Urothelium cell line (cell line): ENCODE results near the gene CDK12.
A peak's percentile ranks its signal among the peaks of the same experiment; 100 is the strongest.
"Not testable (repeated sequence)": the region's sequence is repeated elsewhere in the genome, so short reads cannot be mapped to it uniquely, and the experiment has no call there.

Experiments used
- DNase-seq: peaks from one replicate; pipeline ENCODE4 v3.0.0; 2011; ENCODE audit warnings: low spot score, mixed read lengths
- FAIRE-seq: peaks from 2 replicates; lab custom pipeline; 2011; peaks lifted over from hg19 to GRCh38; lab: Jason Lieb, UNC

CDK12 gene

GRCh38 chr17:39487946-39488345 is 26.7 kb downstream of the CDK12 start:
- no peak for DNase-seq
- no peak for FAIRE-seq

DNA sequence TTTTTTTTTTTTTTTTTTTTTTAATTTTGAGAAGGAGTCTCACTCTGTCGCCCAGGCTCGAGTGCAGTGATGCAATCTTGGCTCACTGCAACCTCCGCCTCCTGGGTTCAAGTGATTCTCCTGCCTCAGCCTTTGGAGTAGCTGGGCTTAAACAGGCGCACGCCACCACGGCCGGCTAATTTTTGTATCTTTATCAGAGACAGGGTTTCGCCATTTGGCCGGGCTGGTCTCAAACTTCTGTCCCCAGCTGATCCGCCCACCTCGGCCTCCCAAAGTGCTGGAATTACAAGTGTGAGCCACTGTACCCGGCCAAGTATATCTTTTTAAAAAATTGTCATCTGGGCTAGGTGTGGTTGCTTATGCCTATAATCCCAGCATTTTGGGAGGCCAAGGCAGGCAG is 35.6 kb downstream of the CDK12 start:
- not testable (repeated sequence) for DNase-seq, FAIRE-seq

DNA sequence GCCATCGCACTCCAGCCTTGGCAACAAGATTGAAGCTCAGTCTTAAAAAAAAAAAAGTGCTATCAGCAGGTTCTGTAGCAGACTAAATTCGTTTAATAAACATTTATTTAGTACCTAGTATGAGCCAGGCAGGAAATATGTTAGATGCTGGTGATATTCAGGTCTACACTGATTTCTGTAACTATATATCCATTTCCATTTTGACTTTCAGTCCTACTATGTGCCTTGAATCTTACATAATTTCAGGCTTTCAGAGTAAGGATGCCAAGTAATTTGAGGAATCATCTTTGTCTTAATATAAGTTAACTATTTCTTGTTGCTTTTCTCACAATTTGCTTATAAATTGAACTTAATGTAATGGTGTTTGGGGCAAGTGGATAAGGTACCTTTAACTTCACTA is 46.2 kb downstream of the CDK12 start:
- no peak for DNase-seq
- no peak for FAIRE-seq

DNA sequence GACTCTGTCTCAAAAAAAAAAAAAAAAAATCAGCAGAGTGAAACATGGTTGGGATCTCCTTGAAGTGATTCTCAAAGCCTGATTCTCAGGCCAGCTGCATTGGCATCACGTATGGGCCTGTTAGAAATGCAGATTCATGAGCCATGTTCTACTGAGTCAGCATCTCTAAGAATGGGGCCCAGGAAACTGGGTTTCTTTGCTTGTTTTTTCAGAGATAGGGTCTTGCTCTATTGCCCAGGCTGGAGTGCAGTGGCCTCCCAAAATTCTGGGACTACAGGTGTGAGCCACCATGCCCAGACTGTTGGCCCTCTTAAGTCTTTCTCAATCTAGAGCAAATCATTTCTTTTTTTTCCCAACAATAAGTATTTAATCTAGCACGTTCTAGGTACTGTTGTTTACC is 47.7 kb downstream of the CDK12 start:
- DNase-seq, result no peak
- FAIRE-seq, result no peak

DNA sequence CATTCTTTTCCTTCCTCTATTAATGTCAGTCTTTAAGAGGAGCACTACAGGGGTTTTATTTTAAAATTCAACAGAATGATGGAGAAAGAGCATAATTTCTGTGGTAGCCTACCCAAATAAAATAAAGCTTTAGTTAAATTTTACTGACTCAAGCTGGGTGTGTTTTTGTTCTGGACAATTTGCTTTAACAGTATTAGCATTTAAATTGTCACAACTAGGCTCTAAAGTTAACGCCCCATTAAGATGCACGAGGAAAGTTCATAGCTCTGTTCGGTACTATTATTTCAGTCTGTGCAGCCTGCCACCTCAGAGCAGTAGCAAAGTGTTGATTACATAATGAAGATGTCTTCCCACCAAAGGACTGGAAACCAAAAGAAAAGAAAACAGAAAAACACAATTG is 52.0 kb downstream of the CDK12 start:
- FAIRE-seq, result no peak
- DNase-seq, result no peak

GRCh38 chr17:39513915-39514314 is 52.6 kb downstream of the CDK12 start:
- FAIRE-seq (no peak), DNase-seq (no peak)

GRCh38 chr17:39517224-39517623 is 55.9 kb downstream of the CDK12 start:
- DNase-seq, result peak; percentile 14
- FAIRE-seq, result no peak

- DNase-seq (no peak), FAIRE-seq (no peak)
Measured at GRCh38 chr17:39525801-39526506, 64.7 kb downstream of the CDK12 start.

GRCh38 chr17:39527220-39527813 is 66.0 kb downstream of the CDK12 start:
- no peak for DNase-seq
- FAIRE-seq, result no peak

GRCh38 chr17:39529455-39529854 is 68.2 kb downstream of the CDK12 start:
- FAIRE-seq, result no peak
- DNase-seq, result no peak

DNA sequence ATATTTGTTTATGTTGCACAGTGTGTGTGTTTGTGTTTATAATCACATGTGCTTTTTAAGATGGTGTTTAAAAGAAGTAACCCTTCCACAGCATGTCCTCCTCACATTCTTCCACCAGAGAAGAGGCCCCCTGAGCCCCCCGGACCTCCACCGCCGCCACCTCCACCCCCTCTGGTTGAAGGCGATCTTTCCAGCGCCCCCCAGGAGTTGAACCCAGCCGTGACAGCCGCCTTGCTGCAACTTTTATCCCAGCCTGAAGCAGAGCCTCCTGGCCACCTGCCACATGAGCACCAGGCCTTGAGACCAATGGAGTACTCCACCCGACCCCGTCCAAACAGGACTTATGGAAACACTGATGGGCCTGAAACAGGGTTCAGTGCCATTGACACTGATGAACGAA is 69.2 kb downstream of the CDK12 start:
- DNase-seq, result no peak
- FAIRE-seq, result no peak

- FAIRE-seq (no peak), DNase-seq (no peak)
Measured at GRCh38 chr17:39531252-39531651, 70.0 kb downstream of the CDK12 start.

GRCh38 chr17:39533891-39534290 is 72.6 kb downstream of the CDK12 start:
- DNase-seq (no peak), FAIRE-seq (no peak)

DNA sequence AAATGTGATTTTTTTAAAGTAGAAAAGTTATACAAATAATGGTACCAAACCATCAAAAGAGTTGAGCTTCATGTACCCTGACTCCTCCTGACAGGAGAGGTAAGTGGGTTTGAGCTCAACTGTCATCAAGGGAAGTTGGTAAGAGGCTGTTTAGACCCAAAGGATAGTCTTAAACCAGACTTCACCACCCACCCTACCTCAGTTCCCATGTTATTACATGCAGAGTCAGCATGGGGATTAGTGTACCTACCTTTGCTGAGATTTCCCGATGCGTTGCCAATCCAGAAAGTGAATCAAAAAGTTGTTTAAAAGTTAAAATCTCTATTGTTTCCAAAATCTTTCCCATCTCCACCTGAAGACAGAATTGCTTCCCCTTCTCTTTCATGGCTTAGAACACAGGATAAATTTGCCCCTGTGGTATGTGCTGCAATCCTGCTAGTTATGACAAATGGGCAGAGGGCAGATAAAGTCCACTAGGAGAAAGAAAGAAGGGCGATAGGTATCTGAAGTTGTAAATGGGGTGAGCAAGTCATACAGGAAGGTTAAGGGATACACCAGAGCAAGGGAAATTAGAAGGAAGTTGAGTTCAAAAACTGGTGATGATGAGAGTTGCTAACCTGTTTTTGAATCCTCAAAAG is 73.6 kb downstream of the CDK12 start:
- DNase-seq (no peak), FAIRE-seq (no peak)

DNA sequence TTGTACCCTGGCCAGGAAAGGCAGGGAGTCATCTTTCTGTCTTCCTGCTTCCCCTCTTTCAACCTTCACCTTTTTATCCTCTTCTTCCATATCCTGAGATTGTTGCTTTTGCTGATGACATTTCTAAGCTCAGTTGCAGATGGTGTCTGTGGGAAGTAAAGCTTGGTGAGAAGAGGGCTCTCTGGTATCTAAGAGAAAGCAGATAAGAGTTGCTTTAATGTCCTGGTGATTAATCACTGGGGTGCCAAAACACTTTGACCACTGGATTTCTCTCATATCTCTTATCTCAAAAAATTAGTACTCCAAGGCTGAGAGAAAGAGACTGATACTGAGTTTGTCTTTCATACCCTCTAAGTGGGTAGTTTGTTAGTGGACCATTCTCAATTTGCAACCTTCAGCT is 75.2 kb downstream of the CDK12 start:
- DNase-seq (no peak), FAIRE-seq (no peak)

DNA sequence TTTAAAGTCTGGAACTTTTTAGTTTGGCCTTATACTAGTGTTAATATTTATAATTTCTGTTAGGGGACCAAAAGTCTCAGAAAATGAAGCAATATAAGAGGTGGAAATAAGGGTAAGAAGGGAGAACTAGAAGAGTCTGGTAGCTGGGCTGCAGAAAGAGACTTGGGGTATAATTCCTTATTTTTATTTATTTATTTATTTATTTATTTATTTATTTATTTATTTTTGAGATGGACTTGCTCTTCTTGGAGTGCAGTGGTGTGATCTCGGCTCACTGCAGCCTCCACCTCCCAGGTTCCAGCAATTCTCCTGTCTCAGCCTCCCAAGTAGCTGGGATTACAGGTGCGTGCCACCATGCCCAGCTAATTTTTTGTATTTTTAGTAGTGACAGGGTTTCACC is 76.1 kb downstream of the CDK12 start:
- DNase-seq, FAIRE-seq: not testable (repeated sequence)

GRCh38 chr17:39538866-39539265 is 77.6 kb downstream of the CDK12 start:
- FAIRE-seq (no peak), DNase-seq (no peak)

GRCh38 chr17:39540611-39541010 is 79.3 kb downstream of the CDK12 start:
- no peak for DNase-seq
- FAIRE-seq, result no peak

DNA sequence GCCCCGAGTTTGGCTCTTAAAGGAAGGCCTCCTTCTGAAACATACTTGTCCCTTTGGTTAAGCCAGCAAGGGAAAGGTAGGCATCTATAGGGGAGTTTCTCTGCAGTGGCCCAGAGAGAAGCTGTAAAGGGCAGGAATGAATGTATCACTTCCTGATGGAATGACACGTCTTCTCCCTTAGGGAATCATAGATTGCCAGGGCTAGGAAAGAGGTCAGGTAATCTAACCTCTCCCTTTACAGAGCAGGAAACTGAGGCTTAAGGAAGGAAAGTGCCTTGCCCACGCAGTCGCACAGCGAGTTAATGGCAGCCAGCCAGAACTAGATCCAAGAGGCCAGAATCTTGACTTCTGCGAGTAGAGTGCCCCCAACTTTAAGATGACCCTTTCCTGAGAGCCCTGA is 80.4 kb downstream of the CDK12 start:
- FAIRE-seq (no peak), DNase-seq (no peak)

DNA sequence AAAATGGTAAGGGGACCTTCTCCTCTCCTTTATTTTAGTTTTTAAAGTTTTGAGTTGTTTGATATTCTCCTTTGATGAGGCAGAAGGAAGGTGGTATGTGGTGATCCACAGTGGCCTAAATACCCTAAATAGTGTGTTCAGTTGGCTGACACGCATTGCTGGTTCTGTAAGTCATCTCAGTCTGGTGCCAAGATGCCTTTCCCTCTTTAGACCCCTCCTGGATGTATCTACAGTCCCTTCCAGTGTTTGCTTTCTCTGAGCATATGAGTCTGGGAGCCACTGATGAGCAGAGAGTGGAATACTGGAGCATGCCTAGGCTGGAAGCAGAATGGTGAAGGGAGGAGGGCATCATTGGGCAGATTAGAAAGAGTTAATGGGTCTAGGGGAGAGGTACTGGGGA is 81.9 kb downstream of the CDK12 start:
- FAIRE-seq, result no peak
- no peak for DNase-seq

DNA sequence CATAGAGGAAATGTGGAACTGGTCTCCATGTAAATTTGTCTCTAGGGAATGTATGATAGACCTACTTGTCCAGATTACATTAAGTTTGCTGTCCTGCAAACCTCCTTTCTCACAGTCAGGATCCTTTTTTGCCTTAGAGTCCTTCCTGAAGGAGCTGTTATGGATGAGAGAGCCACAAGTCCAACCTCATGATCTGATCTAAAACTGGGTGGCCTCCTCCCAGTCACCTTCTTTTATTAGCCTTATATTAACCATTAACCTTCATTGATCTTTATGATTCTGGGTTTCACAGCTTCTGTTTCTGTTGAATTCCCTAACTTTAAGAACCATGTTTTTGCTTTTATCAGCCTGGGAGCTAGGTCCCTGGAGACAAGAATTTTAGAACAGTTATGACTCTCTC is 82.4 kb downstream of the CDK12 start:
- no peak for DNase-seq
- no peak for FAIRE-seq

DNA sequence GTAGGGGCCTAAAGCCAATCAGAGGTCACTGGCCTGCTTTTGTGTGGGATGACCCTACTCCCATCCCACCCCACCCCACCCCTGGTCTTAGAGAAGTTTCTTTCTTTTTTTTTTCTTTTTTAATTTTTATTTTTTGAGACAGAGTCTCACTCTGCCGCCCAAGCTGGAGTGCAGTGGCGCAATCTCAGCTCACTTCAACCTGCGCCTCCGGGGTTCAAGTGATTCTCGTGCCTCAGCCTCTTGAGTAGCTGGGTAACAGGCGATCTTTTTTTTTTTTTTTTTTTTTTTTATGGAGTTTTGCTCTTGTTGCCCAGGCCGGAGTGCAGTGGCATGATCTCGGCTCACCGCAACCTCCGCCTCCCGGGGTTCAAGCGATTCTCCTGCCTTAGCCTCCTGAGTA is 83.1 kb downstream of the CDK12 start:
- FAIRE-seq, result not testable (repeated sequence)

More for the DNA sequence above, 83.1 kb downstream of the CDK12 start:
- not testable (repeated sequence) for DNase-seq
